GM12865 (cell line): ENCODE measurements around the gene HDAC10.

Experiments used
- DNase-seq: peaks from one replicate; pipeline ENCODE4 v3.0.0; 2010; ENCODE audit warnings: low read depth
- H3K4me3 ChIP-seq: 2 replicates; pipeline ENCODE4 v1.5.1; 2011; ENCODE audit warnings: mild to moderate bottlenecking, low read depth, low read length, control low read depth
- TF ChIP-seq, protein P1 (sequence below): IDR thresholded peaks from 2 replicates; pipeline ENCODE4 v1.5.1; 2011; ENCODE audit warnings: low read length, control low read depth, low read depth, inconsistent platforms; ENCODE audit not compliant: insufficient read depth; ENCODE audit errors: missing control alignments

HDAC10 gene

GRCh38 chr22:50280022-50280707 is 29.1 kb upstream of the HDAC10 start:
- no peak for DNase-seq
- no peak overlapping the region for H3K4me3 ChIP-seq
- TF ChIP-seq, protein P1, sequence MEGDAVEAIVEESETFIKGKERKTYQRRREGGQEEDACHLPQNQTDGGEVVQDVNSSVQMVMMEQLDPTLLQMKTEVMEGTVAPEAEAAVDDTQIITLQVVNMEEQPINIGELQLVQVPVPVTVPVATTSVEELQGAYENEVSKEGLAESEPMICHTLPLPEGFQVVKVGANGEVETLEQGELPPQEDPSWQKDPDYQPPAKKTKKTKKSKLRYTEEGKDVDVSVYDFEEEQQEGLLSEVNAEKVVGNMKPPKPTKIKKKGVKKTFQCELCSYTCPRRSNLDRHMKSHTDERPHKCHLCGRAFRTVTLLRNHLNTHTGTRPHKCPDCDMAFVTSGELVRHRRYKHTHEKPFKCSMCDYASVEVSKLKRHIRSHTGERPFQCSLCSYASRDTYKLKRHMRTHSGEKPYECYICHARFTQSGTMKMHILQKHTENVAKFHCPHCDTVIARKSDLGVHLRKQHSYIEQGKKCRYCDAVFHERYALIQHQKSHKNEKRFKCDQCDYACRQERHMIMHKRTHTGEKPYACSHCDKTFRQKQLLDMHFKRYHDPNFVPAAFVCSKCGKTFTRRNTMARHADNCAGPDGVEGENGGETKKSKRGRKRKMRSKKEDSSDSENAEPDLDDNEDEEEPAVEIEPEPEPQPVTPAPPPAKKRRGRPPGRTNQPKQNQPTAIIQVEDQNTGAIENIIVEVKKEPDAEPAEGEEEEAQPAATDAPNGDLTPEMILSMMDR, result no peak

- no peak overlapping the region for H3K4me3 ChIP-seq
- TF ChIP-seq, protein P1, result no peak
- DNase-seq, result no peak
Observed at GRCh38 chr22:50278956-50279619, 28.0 kb upstream of the HDAC10 start.

DNA sequence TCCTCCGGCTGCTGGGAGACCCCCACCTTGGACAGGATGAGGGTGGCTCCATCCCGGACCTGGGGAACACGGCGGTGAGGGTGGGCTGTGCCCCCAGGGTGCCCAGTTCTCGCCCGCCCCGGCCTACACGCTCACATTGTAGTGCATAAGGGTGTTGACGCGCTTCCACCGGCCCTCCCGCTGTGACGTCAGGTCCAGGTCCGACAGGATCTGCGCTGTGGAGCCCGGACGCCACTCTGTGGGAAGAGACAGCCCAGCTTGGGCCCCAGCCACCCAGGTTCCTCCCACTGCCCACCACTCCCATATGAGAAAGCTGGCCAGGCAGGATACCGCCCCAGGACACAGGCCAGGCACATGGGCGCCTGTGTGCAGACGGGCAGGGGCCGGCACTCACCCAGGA is 27.4 kb upstream of the HDAC10 start:
- TF ChIP-seq, protein P1, result no peak
- no peak for DNase-seq
- H3K4me3 ChIP-seq, result no peak overlapping the region

- no peak for DNase-seq
- no peak overlapping the region for H3K4me3 ChIP-seq
- TF ChIP-seq, protein P1, result no peak
Observed at GRCh38 chr22:50277761-50278160, 26.7 kb upstream of the HDAC10 start.

GRCh38 chr22:50276143-50276542 is 25.1 kb upstream of the HDAC10 start:
- TF ChIP-seq, protein P1, result peak; percentile 95
- no peak overlapping the region for H3K4me3 ChIP-seq
- peak; percentile 96 for DNase-seq

DNA sequence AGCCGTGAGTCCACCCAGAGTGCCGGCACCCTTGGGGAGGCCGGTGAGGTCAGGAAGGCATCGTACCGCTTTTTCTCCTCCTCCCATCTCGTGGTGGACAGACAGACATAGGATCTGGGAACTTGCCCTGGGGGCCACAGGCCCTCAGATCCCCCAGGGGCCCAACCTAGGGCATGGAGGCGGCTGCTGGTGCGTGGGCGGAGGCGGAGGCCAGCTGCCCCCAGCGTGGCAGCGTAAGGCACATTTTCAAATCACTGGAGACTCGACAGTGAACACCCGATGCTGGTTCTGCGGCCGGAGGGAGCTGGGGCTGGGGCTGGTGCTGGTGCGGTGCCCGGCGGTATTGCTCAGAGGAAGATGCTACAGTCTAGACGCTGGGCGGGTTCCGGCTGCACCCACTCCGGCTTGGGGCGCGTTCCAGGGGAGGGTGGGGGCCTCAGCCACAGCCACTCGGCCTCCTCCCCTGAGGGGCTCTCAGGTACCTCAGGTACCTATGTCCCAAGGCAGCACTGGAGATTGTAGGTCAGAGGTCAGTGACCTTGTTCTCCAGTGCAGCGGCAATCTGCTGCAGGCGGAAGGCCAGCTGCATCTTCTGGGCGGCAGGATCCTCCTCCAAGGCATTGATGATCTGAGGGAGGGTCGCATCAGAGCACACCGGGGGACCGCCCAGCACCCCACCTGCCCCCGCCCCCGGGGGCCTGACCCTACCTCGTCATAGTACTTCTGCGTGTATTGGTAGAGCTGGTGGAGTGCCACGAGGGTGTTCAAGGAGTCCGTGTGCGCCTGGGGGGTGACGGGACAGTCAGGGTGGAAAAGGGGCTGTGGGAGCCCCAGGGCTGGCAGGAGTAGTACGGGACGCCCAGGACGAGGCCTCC is 24.4 kb upstream of the HDAC10 start:
- TF ChIP-seq, protein P1, result no peak
- DNase-seq, result no peak
- H3K4me3 ChIP-seq, result no peak overlapping the region
